K562 (cell line): ENCODE measurements around the gene DHRS12. TPM values are rescaled to one million over a fixed set of nuclear protein-coding genes. Genes with fewer than 3 reads are reported as not detected.

Experiments
- ATAC-seq: fragments of 200-7000 bp; cut with Tn5 transposase; 3 replicates; pipeline ENCODE4 v1.9.1; 2020; ENCODE audit warnings: moderate library complexity
- BruUV-seq: library from RNA; stranded (reverse); fragments of 400-500 nt; replicated peaks from 2 replicates; lab custom pipeline; 2021; lab: Mats Ljungman, UMichigan
- CTCF ChIA-PET: fragments of 300-600 bp; formaldehyde crosslinking; extraction: SDS; loops from one replicate; lab custom pipeline; 2021; ENCODE audit warnings: low intra/inter-chr PET ratio; lab: Yijun Ruan, JAX
- POLR2A ChIA-PET: fragments of 300-600, 350-650 bp; sonication (Branson Sonifier 250); formaldehyde crosslinking; extraction: SDS; loops from one replicate; lab custom pipeline; 2021; ENCODE audit warnings: antibody characterized with exemption, inconsistent platforms; lab: Yijun Ruan, JAX
- DNase-seq, 4 experiments: peaks; one replicate each; pipeline versions ENCODE4 v3.0.0 to v3.0.0-alpha.2; 2011 to 2018; ENCODE audit warnings: low spot score in 3 of 4, mixed read lengths in 3 of 4; ENCODE audit errors: extremely low read depth in 1 of 4
- FAIRE-seq: peaks from 2 replicates; lab custom pipeline; 2011; peaks lifted over from hg19 to GRCh38; lab: Jason Lieb, UNC
- H2AFZ ChIP-seq: 2 replicates; pipeline ENCODE4 v1.6.0; 2011; ENCODE audit warnings: low read depth, low read length, control low read depth, inconsistent platforms
- H3K27ac ChIP-seq: fragments of 200-600 bp; 3 replicates; pipeline ENCODE4 v1.8.0; 2011; ENCODE audit warnings: low read depth, mild to moderate bottlenecking, control low read depth, inconsistent platforms, low read length, moderate library complexity, mixed read lengths; ENCODE audit errors: extremely low read depth
- H3K27me3 ChIP-seq, 2 experiments: fragments of 300-600 bp in 1 of 2; 2 replicates in 1 of 2; 3 replicates in 1 of 2; pipeline versions ENCODE4 v1.6.0 to v1.8.0; 2011; ENCODE audit warnings: inconsistent platforms in 2 of 2, low read length in 2 of 2, mild to moderate bottlenecking in 1 of 2, mixed read lengths in 1 of 2, moderate library complexity in 1 of 2; ENCODE audit not compliant: control insufficient read depth in 2 of 2, insufficient read depth in 2 of 2
- H3K36me3 ChIP-seq: fragments of 300-600 bp; 3 replicates; pipeline ENCODE4 v1.8.0; 2011; ENCODE audit warnings: mild to moderate bottlenecking, low read length, inconsistent platforms; ENCODE audit not compliant: control insufficient read depth, insufficient read depth
- H3K4me1 ChIP-seq, 2 experiments: fragments of 200-600 bp in 1 of 2; replicated peaks in 1 of 2; 2 replicates in 1 of 2; 3 replicates in 1 of 2; pipeline versions ENCODE4 v1.5.1 to v1.8.0; 2011; ENCODE audit warnings: inconsistent platforms in 2 of 2, low read length in 2 of 2, mild to moderate bottlenecking in 1 of 2, mixed read lengths in 1 of 2, moderate library complexity in 1 of 2; ENCODE audit not compliant: control insufficient read depth in 2 of 2, insufficient read depth in 2 of 2
- H3K4me2 ChIP-seq: 2 replicates; pipeline ENCODE4 v1.6.1; 2011; ENCODE audit warnings: low read length, control low read depth, inconsistent platforms, mixed read lengths; ENCODE audit not compliant: insufficient read depth
- H3K4me3 ChIP-seq: fragments of 200-600 bp; sonication (generic), shearing (Covaris generic); 2 replicates; pipeline ENCODE4 v1.5.1; 2016; ENCODE audit warnings: control low read depth, inconsistent platforms
- H3K79me2 ChIP-seq: fragments of 200-600 bp; 3 replicates; pipeline ENCODE4 v1.8.0; 2011; ENCODE audit warnings: low read length, inconsistent platforms; ENCODE audit not compliant: control insufficient read depth, insufficient read depth
- H3K9ac ChIP-seq, 2 experiments: 2 replicates each; pipeline versions ENCODE4 v1.6.0 to v1.6.1; 2011; ENCODE audit warnings: low read depth in 2 of 2, low read length in 2 of 2, control low read depth in 1 of 2, inconsistent platforms in 1 of 2, mild to moderate bottlenecking in 1 of 2, mixed read lengths in 1 of 2; ENCODE audit not compliant: insufficient read depth in 1 of 2
- H3K9me1 ChIP-seq: one replicate; pipeline ENCODE4 v1.6.0; 2011; ENCODE audit warnings: inconsistent platforms, mild to moderate bottlenecking, low read length, moderate library complexity; ENCODE audit not compliant: control insufficient read depth, insufficient read depth
- H3K9me3 ChIP-seq: replicated peaks from 2 replicates; pipeline ENCODE4 v1.5.1; 2011; ENCODE audit warnings: low read depth, low read length, inconsistent platforms; ENCODE audit not compliant: control insufficient read depth, insufficient read depth
- H4K20me1 ChIP-seq: replicated peaks from 2 replicates; pipeline ENCODE4 v1.6.1; 2011; ENCODE audit warnings: low read length, inconsistent platforms, mixed read lengths; ENCODE audit not compliant: control insufficient read depth, insufficient read depth
- BCOR ChIP-seq: fragments of 450-650 bp; IDR thresholded peaks from 2 replicates; pipeline ENCODE4 v1.6.1; 2016
- CCNT2 ChIP-seq: IDR thresholded peaks from 2 replicates; pipeline ENCODE4 v1.6.1; 2011; ENCODE audit warnings: borderline replicate concordance, low read depth, mild to moderate bottlenecking, moderate library complexity, mixed read lengths, low read length; ENCODE audit not compliant: insufficient read length; ENCODE audit errors: extremely low read depth
- CUX1 ChIP-seq: fragments of 200-800 bp; sonication (Bioruptor generic); IDR thresholded peaks from 2 replicates; pipeline ENCODE4 v1.6.1; 2016; ENCODE audit warnings: missing genetic modification characterization, missing compliant biosample characterization
- CXXC5 ChIP-seq: fragments of 250-450 bp; sonication (Bioruptor Pico); IDR thresholded peaks from 2 replicates; pipeline ENCODE4 v1.8.0; 2022; ENCODE audit warnings: inconsistent platforms, mild to moderate bottlenecking, moderate library complexity
- DPF2 ChIP-seq: fragments of 450-650 bp; IDR thresholded peaks from 2 replicates; pipeline ENCODE4 v1.6.1; 2016
- EHMT2 ChIP-seq: fragments of 450-650 bp; IDR thresholded peaks from 2 replicates; pipeline ENCODE4 v1.6.1; 2018; ENCODE audit warnings: antibody characterized with exemption
- GATA2 ChIP-seq: sonication (generic); formaldehyde crosslinking; IDR thresholded peaks from 2 replicates; pipeline ENCODE4 v1.4.0; 2020; ENCODE audit warnings: mild to moderate bottlenecking, missing genetic modification reagents
- GTF2E2 ChIP-seq: fragments of 200-800 bp; sonication (Bioruptor generic); IDR thresholded peaks from 2 replicates; pipeline ENCODE4 v1.6.1; 2016; ENCODE audit warnings: missing genetic modification characterization, missing compliant biosample characterization
- PTRF ChIP-seq: fragments of 450-650 bp; IDR thresholded peaks from 2 replicates; pipeline ENCODE4 v1.6.1; 2016; ENCODE audit warnings: mild to moderate bottlenecking, missing genetic modification characterization, missing compliant biosample characterization
- RCOR1 ChIP-seq, 2 experiments: IDR thresholded peaks; 2 replicates each; pipeline ENCODE4 v1.6.1; 2012; ENCODE audit warnings: low read depth in 2 of 2, low read length in 2 of 2, borderline replicate concordance in 1 of 2, improper control_type of control experiment in 1 of 2
- SMARCA5 ChIP-seq: fragments of 450-650 bp; IDR thresholded peaks from 2 replicates; pipeline ENCODE4 v1.6.1; 2016
- SREBF2 ChIP-seq: sonication (generic); formaldehyde crosslinking; IDR thresholded peaks from 2 replicates; pipeline ENCODE4 v1.4.0; 2020; ENCODE audit warnings: mild to moderate bottlenecking, missing genetic modification reagents
- ZKSCAN8 ChIP-seq: fragments of 200-800 bp; sonication (Bioruptor generic); IDR thresholded peaks from 2 replicates; pipeline ENCODE4 v1.6.1; 2016; ENCODE audit warnings: missing genetic modification characterization, missing compliant biosample characterization
- ZNF449 ChIP-seq: fragments of 250-450 bp; sonication (Bioruptor Pico); IDR thresholded peaks from 2 replicates; pipeline ENCODE4 v1.8.0; 2022; ENCODE audit warnings: moderate library complexity, mild to moderate bottlenecking, inconsistent platforms
- ZNF589 ChIP-seq: fragments of 200-800 bp; sonication (Bioruptor generic); IDR thresholded peaks from 2 replicates; pipeline ENCODE4 v1.6.1; 2016; ENCODE audit warnings: low read depth, missing genetic modification characterization, missing compliant biosample characterization
- ZNF830 ChIP-seq: fragments of 250-450 bp; sonication (Bioruptor Pico); IDR thresholded peaks from 2 replicates; pipeline ENCODE4 v1.5.0; 2021; ENCODE audit warnings: mild to moderate bottlenecking
- WGBS: fragments of 100-300 bp; shearing (Covaris generic); methylation state at CpG from one replicate; pipeline ENCODE4 v1.1.6; 2016; ENCODE audit warnings: low coverage, mixed read lengths; ENCODE audit not compliant: insufficient coverage; ENCODE audit errors: missing lambda C conversion rate; 5-methylcytosine and 5-hydroxymethylcytosine counted together
- in situ Hi-C: fragments of 300-500 bp; cut with MboI; formaldehyde crosslinking; loops from 4 replicates; pipeline ENCODE4 v1.15.0; 2018; ENCODE audit warnings: inconsistent platforms, mixed read lengths
- intact Hi-C: fragments of 100-400 bp; cut with micrococcal nuclease; formaldehyde crosslinking; loops from 2 replicates; pipeline ENCODE4 v1.14.2; 2022
- polyA plus RNA-seq, 8 experiments: library from polyadenylated mRNA; depleted of rRNA in 4 of 8; stranded (reverse) in 5 of 8; unstranded in 3 of 8; fragments of >200 nt; fragmentation: Nextera tagmentation in 2 of 8; fragmentation: Illumina TruSeq in 1 of 8; extraction: Ambion mirVana in 2 of 8; extraction: Trizol in 1 of 8; gene quantifications; 2 replicates each; pipeline versions ENCODE4 v1.2.1 to v1.2.3, GENCODE V29; 2011 to 2014; ENCODE audit warnings: inconsistent platforms in 1 of 8, missing spikeins in 1 of 8
- total RNA-seq, 7 experiments: library from RNA; depleted of rRNA in 6 of 7; stranded (reverse); fragments of >200 nt in 6 of 7; fragmentation: Illumina TruSeq in 2 of 7; extraction: Trizol in 2 of 7; gene quantifications; 2 replicates each; pipeline versions ENCODE4 v1.2.1 to v1.2.3, GENCODE V29; 2011 to 2021; ENCODE audit warnings: low replicate concordance in 1 of 7
- TF ChIP-seq, protein P1 (sequence below): fragments of 450-650 bp; formaldehyde crosslinking; IDR thresholded peaks from 2 replicates; pipeline ENCODE4 v1.4.0; 2022; ENCODE audit warnings: mild to moderate bottlenecking, moderate library complexity

Gene DHRS12
- total and polyA plus RNA-seq, 9 of the 15 experiments (the other 6 are each of a cell fraction or from before 2014, with no cell fraction given): 0.62 to 2.7 (median 0.98) TPM

- DNase-seq (no peak), FAIRE-seq (no peak), ATAC-seq (no peak)
- WGBS: 93% methylated on average over 3 of the region's 6 CpGs
- Histone ChIP-seq H3K9ac (no peak overlapping the region), H4K20me1 (no peaks in the 10 kb centered on the region), H3K4me3 (no peak overlapping the region), H3K4me2 (no peak overlapping the region), H3K36me3 (peaks cover 5% of the 10 kb centered on the region; the same call in 1 of the 3 replicates), H3K27ac (no peak overlapping the region), H3K79me2 (no peaks in the 10 kb centered on the region), H2AFZ (no peak overlapping the region), H3K9me1 (no peaks in the 10 kb centered on the region), H3K4me1 (no peaks in the 10 kb centered on the region), H3K27me3 (no peaks in the 10 kb centered on the region), H3K9me3 (no peaks in the 10 kb centered on the region)
- ChIA-PET CTCF (no interaction called here), POLR2A (no interaction called here)
- intact Hi-C loops: no loop called here
- no TSS peak for BruUV-seq
- in situ Hi-C loops: no loop called here
- TF ChIP-seq BCOR: no peak
- TF ChIP-seq, protein P1, sequence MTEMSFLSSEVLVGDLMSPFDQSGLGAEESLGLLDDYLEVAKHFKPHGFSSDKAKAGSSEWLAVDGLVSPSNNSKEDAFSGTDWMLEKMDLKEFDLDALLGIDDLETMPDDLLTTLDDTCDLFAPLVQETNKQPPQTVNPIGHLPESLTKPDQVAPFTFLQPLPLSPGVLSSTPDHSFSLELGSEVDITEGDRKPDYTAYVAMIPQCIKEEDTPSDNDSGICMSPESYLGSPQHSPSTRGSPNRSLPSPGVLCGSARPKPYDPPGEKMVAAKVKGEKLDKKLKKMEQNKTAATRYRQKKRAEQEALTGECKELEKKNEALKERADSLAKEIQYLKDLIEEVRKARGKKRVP (CRISPR knock-in tag): no peak
- no peak for TF ChIP-seq GTF2E2 (tag)
- no peak for TF ChIP-seq RCOR1 (IDR thresholded peaks at IDR 0.05; ENCODE audit: borderline replicate concordance in 1 of 2, low read depth in 2 of 2, low read length in 2 of 2)
- no peak for TF ChIP-seq CXXC5 (CRISPR knock-in tag)
- TF ChIP-seq ZKSCAN8 (CRISPR knock-in tag): no peak
- no peak for TF ChIP-seq CCNT2
- TF ChIP-seq PTRF (tag): no peak
- TF ChIP-seq ZNF449 (CRISPR knock-in tag): no peak
- TF ChIP-seq SMARCA5: no peak
- TF ChIP-seq ZNF830 (CRISPR knock-in tag): no peak
- TF ChIP-seq SREBF2: no peak
- TF ChIP-seq EHMT2: no peak
- no peak for TF ChIP-seq GATA2 (CRISPR knock-in tag)
- no peak for TF ChIP-seq DPF2
- TF ChIP-seq CUX1 (CRISPR knock-in tag): no peak
- no peak for TF ChIP-seq ZNF589 (CRISPR knock-in tag)
Observed at GRCh38 chr13:51739027-51739764, 64.8 kb downstream of the DHRS12 start.
